Hematopoietic multipotent progenitor cell treated with erythropoietin and hydrocortisone succinate and interleukin-3 and kit ligand, for 4 days (in vitro differentiated cells): ENCODE results near the gene PDGFRB.
A peak's percentile ranks its signal among the peaks of the same experiment; 100 is the strongest.
"Not testable (repeated sequence)": the region's sequence is repeated elsewhere in the genome, so short reads cannot be mapped to it uniquely, and the experiment has no call there.

Source experiments
- DNase-seq: peaks from one replicate; pipeline ENCODE4 v3.0.0-alpha.2; 2015

Gene PDGFRB

DNA sequence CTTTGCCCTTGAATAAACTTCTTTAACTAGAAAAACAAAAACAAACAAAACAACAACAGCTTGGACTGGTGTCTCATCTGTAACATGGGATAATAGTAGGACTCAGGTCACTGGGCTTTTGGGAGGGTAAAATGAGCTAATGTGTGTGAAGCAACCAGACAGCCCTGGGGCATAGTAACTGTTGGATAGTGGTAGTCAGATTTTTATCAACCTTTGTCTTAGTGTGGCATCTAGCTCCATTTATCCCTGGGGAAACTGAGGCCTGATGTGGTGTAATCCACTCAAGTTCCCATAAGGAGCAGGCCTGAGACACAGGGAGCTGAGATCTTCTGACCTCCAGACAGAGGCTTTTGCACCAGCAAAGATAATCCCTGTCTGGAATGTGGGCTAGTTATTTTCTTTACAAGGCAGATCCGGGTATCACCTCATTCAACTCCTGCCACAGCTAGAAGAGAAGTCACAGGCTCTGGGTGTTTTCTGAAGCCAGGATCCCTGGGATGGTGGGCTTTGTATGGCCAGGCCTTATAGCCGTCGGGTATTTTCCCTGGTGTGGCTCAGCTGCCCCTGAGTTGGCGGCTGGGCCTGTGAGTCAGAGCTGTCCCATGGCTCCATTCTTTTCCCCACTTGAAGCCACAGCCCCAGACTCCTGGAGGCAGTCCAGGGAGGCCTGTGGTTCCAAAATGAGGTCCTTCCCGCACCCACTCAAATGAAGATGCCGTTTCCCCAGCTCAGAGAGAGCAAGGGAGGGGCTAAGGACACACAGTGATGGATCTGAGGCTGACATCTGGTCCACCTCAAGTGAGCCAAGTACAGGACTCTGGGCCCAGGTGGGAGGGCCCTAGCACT, 43.2 kb downstream of the PDGFRB start:
- DNase-seq = no peak

DNA sequence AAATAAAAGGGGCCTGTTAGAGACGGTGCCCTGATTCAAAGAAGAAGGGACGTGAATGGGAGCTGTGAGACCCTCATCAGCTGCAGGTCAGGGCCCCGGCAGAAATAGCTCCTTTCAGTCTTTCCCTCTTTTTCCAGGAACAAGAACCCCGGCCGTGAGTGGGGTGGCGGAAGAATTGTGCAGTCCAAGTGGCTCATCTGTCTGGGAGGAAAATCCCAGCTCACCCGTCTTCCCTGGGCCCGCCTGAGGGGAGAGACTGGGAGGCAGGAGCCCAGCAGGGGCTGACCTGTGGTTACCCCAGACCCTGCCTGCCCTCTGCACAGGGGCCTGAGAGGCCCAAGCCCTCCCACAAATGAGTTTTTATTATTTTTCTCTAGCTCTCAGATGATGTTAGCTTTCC, 44.5 kb downstream of the PDGFRB start:
- DNase-seq = no peak

DNA sequence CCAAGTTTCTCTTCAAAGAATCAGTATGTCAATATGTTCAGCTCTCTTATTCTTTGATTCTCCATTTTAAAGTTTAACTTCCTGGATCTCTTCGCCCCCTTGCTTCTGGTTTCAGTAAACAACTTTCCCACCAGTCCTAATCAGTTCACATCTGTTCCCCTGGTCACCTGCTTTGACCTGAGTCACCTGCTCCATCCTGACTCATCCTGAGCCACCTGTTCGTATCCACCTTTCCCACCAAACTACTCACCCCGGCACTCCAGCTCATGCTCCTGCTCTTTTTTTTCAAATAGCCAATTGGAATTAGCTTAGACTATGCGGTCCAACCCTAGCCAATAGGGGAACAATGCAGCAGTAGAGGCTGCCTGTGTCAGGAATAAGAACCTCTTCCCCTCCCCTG, 45.7 kb downstream of the PDGFRB start:
- DNase-seq = no peak

DNA sequence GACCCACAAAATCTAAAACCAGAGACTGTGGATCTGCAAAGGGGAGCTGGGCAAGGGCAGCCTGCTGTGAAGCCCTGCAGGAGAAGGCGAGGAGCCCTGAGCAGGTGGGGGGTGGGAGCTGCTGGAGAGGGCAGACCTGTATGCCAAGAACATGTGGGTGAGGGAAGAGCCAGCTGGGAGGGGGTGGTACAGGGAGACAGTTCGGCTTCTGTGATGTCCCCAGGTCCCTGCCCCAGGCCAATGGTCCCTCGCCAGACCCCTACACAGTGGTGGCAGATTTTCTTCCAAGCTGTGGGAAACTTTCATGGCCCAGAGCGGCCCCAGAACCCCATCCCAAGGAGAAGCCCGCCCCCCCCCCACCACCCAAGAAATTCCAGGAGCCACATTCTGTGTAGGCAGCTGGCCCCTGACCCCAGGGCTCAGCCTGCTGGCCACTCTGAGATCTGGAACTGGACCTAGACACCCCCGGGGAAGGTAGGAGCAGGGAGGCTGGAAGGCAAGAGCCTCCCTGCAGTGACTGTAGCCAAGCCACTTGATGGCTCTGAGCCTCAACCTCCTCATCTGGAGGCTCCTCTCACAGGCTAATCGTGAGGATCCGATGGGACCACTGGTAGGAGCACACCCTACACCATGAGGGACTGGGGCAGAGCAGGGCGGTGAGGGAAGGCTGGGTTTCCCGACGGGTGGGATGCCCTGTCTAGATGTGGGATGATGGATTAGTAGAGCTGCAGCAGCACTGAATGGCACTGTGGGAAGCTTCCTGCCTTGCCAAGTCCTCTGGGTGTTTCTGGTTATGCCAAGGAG, 46.7 kb downstream of the PDGFRB start:
- no peak for DNase-seq

DNA sequence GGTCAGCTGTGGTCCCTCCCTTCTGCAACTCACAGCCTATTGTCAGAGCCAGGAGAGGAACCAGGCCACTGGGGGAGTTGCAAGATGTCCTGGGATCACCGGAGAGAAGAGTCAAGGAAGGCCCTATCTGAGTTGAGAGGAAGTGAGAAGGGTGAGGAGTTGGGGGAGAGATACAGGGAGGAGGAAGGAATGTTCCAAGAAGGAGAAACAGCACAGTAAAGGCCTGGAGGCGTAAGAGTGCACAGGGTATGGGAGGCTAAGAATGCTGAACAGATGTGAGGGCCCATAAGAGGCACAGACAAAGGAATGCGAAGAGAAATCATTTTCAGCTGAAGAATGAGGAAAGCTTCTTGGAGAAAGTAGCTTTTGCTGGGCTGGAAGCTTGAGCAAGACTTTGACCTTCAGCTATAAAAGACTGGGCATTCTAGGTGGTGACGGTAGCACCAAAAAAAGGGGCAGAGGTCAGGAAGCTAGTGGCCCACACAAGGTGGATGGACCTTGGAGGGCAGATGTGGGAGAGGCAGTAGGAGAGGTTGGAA, 47.7 kb downstream of the PDGFRB start:
- DNase-seq = no peak

DNA sequence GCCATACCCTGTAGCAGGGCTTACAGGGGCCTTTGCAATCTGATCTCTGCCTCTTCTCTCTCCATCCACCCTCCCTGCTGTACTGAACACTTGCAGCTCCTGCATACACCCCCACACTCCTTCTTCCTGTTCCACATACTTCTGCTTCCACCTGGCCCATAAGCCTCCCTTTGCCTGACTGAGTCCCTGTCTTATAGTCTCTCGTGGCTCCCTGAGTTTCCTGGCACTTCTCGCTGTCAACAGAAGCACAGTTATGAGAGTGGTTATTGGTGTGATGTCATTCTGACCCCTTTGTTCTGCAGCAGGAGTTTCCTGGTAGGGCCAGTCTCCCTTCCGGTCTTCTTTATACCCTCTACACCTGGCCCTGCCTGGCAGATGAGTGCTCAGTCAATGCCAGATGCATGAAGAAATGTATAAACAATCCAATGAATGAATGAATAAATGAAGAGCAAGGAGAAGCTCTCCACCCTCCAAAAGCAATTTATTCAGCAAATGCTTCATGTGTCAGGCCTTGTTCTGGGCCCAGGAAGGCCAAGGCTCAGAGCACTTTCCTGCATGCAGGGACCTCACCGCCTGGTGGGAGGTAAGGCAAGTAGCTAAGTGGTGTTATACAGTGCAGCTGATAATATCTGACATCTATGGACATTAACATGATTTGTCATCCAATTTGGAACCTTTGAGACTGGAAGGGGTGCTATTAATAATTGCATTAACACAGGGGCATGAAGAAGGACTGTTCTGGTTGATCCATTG, 48.8 kb downstream of the PDGFRB start:
- DNase-seq = no peak

DNA sequence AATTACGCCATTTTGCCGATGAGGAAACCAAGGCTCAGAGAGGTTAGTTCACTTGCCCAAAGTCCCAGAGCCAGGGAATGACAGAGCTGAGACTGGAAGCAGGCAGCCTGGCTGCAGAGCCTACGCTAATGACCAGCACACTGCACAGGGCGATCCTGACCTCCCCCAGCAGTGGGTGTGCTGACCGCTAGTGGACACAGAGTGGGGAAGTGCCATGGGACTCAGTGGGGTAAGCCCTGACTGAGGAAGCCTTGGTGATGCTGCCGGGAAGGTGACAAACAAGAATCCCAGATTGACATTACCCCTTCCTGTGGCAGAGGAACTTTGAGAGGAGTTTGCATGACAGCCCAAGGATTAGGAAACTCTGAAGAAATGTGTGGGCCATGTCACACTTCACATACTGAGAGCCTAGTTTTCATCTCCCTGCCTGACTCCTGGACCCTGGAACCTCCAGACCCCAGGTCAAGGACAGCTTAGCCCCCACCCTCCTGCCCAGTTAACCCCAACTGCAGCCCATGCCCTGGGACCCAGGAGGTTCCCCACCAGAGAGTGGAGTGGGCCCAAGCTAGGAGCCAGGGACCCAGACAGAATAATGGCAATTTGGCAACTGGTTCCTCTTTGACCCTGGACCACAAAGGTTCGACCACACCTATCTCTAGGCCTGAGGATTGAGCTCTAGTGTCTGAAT, 49.6 kb downstream of the PDGFRB start:
- DNase-seq = no peak

DNA sequence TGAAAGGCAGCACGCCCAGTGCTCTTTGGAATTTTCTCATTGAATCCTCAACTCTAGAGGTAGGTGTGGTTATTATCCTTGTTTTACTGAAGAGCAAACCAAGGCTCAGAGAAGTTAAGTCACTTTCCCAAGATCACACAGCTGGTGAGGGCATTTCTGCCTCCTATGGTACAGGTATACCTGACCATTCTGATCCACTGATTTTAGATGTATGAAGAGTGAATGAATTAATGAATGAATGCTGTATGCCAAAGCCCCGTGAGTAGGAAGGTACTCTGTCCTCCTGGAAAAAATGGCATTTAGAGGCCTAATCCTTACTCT, 51.1 kb downstream of the PDGFRB start:
- DNase-seq = no peak

DNA sequence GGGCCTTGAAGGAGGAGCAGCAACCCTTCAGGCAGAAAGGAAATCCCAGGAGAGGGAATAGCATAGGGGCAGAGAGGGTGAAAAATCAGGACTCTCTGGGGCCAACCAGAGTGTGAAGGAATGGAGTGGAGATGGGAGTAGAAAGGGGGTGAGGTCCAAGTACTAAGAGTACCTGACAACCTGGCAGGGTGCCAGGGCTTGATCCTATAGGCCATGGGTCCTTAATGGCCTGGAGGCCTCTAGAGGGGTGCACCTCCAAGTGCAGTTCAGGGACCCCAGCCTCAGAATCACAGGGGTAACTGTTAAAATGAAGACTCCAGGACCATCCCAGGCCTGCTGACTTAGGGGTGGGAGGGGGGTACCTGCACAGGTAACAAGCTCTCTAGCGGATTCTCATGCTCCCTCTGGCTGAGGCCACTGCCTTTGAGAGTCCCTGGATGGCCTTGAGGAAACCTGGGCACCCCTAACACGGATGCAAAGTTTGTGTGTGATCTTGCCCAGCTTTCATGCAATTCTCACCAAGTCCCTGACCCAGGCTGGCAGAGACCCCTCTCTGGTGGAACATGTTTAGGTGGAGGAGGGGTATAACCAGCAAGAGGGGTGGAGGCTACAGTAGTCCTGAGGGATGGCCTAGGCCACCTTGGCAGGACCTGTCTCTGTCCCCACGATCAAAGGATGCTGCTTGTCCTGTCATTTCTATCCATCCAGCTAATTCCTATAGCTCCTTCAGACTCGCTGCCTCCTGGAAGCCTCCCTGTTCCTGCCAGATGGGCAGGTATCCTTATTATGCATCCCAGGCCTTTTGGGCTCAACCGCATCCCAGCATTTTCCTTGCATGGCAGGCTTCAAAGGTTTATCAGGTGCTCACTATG, 51.7 kb downstream of the PDGFRB start:
- DNase-seq = no peak

DNA sequence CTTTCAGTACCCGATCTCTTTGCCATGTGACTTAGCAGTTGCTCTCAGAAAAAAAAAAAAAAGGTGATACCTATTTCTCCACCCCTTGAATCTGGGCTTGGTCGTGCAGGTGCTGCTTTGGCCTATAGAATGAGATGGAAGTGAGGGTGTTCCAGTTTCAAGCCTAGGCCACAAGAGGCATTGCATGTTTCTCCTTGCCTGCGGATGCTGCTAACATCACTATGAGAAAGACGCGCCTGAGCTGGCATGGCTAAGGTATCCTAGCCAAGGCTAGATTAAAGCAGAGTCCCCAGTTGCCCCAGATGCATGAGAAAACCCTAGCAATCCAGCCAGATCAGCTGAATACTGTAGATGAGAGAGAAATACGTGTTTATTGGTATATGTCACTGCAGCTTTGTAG, 54.6 kb downstream of the PDGFRB start:
- no peak for DNase-seq

DNA sequence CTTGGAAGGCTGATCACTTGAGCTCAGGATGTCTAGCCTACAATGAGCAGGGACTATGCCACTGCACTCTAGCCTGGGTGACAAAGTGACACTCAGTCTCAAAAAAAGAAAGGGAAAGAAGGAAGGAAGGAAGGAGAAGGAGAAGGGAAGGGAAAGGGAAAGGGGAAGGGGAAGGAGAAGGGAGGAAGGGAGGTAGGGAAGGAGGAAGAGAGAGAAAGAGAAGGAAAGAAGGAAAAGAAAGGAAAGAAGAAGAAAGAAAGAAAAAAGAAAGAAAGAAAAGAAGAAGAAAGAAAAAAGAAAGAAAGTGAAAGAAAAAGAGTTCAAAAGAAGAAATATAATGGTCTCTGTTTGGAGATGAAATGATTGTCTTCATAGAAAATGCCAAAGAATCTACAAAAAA, 58.5 kb downstream of the PDGFRB start:
- DNase-seq = no peak

DNA sequence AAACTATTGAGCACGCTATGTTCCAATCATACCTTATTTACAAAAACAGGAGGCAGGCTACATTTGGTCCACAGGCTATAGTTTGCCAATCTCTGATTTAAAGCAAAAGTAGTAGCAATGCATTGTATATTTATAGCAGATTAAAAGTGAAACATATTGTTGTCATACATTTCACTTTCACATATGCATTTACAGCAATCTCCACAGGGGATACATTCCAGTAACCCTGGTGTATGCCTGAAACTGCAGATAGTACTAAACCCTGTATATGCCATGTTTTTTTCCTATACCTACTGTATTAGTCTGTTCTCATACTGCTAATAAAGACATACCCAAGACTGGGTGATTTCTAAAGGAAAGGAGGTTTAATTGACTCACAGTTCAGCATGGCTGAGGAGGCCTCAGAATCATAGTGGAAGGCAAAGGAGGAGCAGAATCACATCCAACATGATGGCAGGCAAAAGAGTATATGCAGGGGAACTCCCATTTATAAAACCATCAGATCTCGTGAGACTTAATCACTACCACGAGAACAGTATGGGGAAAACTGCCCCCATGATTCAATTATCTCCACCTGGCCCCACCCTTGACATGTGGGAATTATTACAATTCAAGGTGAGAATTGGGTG, 63.4 kb downstream of the PDGFRB start:
- DNase-seq = no peak

DNA sequence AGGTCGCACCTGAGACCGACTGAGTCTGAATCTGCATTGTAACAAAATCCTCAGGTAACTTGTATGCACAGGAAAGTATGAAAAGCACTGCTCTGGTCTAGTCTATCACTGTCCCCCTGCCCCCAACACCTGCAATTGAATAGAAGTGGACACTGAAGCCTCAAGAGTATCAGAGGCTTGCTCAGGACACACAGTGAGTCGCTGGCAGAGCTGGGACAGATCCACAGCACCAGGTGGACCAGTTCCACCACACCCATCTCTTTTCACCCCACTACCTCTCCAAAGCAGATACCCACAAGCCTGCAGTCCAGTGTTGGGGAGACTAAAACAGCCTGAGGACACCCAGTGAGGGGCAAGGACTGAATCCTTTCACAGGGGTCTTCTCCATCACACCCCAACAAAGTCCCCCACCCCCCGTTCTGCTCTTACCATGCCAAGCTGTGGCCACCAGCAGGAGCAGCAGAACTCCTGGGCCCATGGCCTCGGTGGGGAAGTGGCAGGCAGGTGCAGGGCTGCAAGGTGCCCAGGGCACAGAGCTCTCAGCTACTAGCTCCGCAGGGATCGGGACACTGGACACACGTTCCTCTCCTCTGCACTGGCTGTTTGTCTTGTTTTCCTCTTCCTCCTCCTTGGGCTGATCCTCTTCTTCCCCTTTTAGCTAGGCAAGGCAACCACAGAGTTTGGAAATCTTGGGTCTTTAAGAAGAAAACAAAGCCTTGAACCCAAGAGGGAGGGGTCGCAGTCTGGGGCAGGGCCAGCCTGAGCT, 69.5 kb downstream of the PDGFRB start, which contains the start of gene CSF1R:
CSF1R (minus strand) TSS at position 605 of the 766 bp plus-strand sequence; CDS start at position 478, 127 bp downstream.
- peak; percentile 45 for DNase-seq

DNA sequence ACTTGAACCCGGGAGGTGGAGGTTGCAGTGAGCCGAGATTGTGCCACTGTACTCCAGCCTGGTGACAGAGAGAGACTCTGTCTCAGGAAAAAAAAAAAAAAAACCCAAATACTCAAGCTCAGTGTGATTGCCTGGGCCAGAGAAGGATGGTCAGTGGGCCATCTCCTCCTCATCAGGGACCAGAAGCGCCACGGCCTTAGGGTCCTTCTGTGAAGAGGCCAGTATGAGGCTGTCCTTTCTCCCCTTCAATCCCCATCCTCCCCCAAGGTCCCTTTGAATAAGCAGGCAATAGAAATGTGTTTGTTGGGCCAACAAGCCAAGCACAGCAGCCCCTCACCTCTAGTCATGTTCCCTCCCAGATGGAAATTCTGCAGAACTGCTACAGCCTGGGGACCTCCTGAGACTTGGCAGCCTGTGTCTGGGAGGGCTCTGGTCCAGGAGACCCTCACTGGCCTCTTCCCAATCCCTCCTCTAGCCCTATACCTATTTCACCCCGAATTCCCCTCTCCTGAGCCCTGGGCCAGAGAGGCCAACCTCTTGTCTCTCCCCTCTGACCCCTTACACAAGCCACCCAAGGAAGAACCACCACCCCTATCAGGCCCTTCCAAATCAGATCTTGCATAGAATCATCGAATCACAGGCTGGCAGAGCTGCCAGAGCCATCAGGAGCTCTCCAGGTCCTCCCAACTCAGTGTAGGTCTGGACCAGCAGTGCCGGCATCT, 70.3 kb downstream of the PDGFRB start:
- DNase-seq = no peak

DNA sequence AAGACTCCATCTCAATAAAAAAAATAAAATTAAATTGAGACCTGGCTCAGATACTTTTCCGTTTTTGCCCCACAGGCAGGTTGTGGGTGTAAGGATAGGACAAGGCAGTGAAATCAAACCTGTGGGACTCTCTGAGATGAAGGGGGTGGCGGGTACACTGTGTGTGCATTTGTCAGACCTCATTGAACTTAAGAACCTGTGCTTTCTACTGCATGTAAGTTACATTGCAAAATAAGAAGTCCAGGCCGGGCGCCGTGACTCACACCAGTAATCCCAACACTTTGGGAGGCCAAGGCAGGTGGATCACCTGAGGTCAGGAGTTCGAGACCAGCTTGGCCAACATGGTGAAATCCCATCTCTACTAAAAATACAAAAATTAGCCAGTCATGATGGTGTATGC, 70.9 kb downstream of the PDGFRB start:
- DNase-seq = not testable (repeated sequence)

DNA sequence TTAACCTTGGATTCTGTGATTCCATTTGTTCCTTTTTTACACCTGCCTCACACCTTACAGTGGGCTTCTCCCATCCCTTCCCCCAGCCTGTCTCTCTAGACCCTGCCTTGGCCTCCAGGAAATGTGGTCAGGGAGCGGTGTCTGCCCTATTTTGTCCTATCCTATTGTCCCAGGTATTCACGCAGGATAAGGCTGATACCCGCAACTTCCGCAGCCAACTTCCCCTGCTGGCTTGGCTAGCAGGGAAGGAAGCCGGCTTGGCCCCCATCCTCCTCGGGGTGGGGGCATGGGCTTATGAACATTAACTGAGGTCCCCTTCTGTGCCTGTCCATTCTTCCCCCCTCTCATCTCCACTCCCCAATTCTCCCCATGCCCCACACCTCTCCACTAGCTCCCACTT, 72.8 kb downstream of the PDGFRB start:
- peak; percentile 25 for DNase-seq

DNA sequence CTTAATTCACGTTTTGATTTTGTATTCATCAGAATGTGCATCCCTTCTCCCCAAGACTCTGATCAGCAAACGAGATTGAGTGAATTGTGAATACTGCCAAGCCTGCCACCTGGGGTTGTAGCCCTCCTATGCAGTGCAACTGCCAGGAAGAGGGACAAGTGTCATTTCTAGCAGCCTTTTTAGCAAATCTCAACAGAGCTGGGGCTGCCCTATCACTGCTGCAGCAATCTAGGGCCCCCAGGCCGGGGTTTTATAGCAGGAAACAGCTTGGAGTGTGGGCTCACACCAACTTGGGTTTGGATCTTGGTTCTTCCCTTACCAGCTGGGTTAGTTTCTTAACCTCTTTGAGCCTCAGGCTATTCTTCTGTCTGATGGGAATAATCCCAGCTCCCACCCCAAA, 73.3 kb downstream of the PDGFRB start:
- DNase-seq = peak; percentile 59

DNA sequence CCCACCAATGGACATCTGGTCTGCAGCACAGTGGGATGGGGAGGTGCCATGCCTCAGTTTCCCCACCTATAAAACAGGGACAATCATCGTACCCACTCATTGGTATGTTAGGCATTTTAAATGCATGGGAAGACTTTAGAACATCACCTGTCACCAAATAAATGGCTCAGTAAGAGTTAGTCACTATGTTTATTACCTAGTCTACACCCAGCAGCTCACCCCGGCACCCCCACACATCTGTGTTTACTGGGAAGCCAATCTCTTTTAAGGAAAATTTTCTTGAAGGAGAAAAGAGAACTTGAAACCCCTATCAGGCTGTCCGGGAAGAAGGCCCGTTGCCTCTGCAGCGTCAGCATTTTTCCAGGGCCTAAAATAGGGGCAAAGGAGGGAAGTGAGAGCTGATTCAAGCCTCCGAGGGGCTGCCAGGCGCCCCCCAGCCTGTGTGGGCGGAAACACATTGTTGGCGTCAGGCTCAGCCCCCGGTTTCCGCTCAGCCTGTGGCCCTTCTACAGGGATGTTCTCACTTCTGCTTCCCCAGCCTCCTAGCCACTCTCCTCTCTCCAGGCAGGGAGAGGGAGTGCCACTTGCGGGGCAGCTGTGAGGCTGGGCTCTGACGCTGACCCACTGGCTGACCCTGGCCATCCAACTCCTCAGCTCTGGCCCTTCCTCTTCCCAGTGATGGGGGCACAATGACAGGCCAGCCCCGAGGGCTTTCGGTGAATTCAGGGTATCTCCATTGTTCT, 73.9 kb downstream of the PDGFRB start:
- peak; percentile 79 for DNase-seq
